ENCODE data around the gene DCANP1. TPM values are rescaled to one million over a fixed set of nuclear protein-coding genes. Genes with fewer than 3 reads are reported as not detected.

Gene DCANP1
- total and polyA plus RNA-seq, 4 donors = 0.09 to 0.51 (median 0.28) TPM

DNA sequence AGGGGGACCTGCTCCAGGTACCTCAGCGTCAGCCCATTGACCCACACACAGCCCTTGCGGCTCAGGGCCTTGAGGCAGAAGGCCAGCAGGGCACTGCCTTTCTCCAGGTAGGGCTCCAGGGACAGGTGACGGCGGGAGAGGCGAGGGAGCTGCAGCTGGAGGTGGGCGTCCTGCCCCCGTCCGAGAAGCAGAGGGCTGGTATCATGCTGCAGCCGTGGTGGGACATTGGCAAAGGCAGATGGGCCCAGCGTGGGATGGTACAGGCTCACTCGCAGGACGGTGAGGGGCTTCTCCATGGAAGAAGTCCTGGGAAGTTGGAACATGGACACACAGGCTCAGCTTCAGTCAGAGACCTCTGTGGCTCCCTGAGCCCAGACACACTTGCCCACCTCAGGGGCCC lies 2.5 kb upstream of the DCANP1 start:
- ATAC-seq (ENCODE audit: insufficient read depth, low FRiP score) = no peak
- peaks cover 0 to 7% (median 0%) of the 10 kb centered on the region in 3 donors for H3K27me3 ChIP-seq (ENCODE audit: control insufficient read depth in 3 of 3, insufficient read depth in 3 of 3, low read length in 2 of 3)
- WGBS, 2 donors = 96 to 99% methylated on average over 12 of the region's 12 CpGs
- H3K27ac ChIP-seq (ENCODE audit: low read depth in 1 of 2, low read length in 1 of 2) = no peak overlapping the region
- no peaks in the 10 kb centered on the region for H3K36me3 ChIP-seq (ENCODE audit: control insufficient read depth in 4 of 4, insufficient read depth in 4 of 4, low read length in 4 of 4)
- no peak overlapping the region for H3K9ac ChIP-seq (ENCODE audit: insufficient read depth in 1 of 2, low read length in 2 of 2)
- H3K4me3 ChIP-seq = no peak overlapping the region
- DNase-seq = no peak
- H3K9me3 ChIP-seq (ENCODE audit: control insufficient read depth in 4 of 4, insufficient read depth in 3 of 4, low read length in 3 of 4) = peaks cover 0 to 3% (median 0%) of the 10 kb centered on the region in 4 donors
- TF ChIP-seq, protein P1, sequence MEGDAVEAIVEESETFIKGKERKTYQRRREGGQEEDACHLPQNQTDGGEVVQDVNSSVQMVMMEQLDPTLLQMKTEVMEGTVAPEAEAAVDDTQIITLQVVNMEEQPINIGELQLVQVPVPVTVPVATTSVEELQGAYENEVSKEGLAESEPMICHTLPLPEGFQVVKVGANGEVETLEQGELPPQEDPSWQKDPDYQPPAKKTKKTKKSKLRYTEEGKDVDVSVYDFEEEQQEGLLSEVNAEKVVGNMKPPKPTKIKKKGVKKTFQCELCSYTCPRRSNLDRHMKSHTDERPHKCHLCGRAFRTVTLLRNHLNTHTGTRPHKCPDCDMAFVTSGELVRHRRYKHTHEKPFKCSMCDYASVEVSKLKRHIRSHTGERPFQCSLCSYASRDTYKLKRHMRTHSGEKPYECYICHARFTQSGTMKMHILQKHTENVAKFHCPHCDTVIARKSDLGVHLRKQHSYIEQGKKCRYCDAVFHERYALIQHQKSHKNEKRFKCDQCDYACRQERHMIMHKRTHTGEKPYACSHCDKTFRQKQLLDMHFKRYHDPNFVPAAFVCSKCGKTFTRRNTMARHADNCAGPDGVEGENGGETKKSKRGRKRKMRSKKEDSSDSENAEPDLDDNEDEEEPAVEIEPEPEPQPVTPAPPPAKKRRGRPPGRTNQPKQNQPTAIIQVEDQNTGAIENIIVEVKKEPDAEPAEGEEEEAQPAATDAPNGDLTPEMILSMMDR (IDR thresholded peaks at IDR 0.05; ENCODE audit: control extremely low read depth, extremely low read depth) = no peak
- H3K4me1 ChIP-seq (ENCODE audit: control insufficient read depth in 5 of 5, insufficient read depth in 5 of 5, low read length in 5 of 5) = peaks cover 0 to 31% (median 15%) of the 10 kb centered on the region in 5 donors

DNA sequence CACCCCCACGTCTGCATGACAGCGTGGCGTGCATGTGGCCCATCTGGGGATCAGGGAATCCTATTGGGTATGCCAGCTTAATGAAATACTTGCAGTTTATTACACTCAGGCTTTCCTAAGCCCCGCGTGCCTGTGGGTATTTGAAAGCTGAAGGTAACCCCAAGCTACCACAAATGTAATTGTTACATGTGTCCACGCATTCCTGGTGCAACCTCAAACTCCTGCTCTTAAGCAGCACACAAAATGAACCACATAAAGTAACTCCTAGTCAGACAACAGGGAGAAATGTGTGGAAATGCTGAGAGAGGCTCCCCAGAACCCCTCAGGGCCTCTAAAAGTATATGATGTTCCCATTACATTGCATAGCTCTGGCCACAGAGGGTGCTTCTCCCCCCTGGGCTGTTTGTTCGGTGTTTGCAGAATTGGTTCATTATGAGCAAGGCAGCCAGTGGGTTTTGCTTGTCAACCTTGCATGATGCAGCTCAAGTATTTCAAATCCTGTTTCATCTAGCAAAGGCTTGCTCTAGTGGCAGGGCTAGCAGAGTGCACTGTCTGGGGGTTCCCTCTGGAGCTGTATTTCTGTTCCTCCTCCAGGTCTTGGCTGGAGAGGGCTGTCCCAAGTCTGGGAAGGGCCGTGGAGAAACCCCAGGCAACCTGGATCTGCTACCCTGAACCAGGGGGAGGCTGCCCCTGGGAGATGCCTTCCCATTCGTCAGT lies 1.8 kb upstream of the DCANP1 start:
- Histone ChIP-seq H3K27me3 (ENCODE audit: control insufficient read depth in 3 of 3, insufficient read depth in 3 of 3, low read length in 2 of 3) (peaks cover 0 to 7% (median 0%) of the 10 kb centered on the region in 3 donors), H3K36me3 (ENCODE audit: control insufficient read depth in 4 of 4, insufficient read depth in 4 of 4, low read length in 4 of 4) (no peaks in the 10 kb centered on the region), H3K9me3 (ENCODE audit: control insufficient read depth in 4 of 4, insufficient read depth in 3 of 4, low read length in 3 of 4) (peaks cover 0 to 3% (median 0%) of the 10 kb centered on the region in 4 donors), H3K4me3 (no peak overlapping the region), H3K27ac (ENCODE audit: low read depth in 1 of 2, low read length in 1 of 2) (no peak overlapping the region), H3K4me1 (ENCODE audit: control insufficient read depth in 5 of 5, insufficient read depth in 5 of 5, low read length in 5 of 5) (peaks cover 0 to 38% (median 22%) of the 10 kb centered on the region in 5 donors), H3K9ac (ENCODE audit: insufficient read depth in 1 of 2, low read length in 2 of 2) (no peak overlapping the region)
- TF ChIP-seq, protein P1 (IDR thresholded peaks at IDR 0.05; ENCODE audit: control extremely low read depth, extremely low read depth) = no peak
- WGBS, 2 donors = 83 to 85% methylated on average over 9 of the region's 9 CpGs
- DNase-seq = no peak
- no peak for ATAC-seq (ENCODE audit: insufficient read depth, low FRiP score)

DNA sequence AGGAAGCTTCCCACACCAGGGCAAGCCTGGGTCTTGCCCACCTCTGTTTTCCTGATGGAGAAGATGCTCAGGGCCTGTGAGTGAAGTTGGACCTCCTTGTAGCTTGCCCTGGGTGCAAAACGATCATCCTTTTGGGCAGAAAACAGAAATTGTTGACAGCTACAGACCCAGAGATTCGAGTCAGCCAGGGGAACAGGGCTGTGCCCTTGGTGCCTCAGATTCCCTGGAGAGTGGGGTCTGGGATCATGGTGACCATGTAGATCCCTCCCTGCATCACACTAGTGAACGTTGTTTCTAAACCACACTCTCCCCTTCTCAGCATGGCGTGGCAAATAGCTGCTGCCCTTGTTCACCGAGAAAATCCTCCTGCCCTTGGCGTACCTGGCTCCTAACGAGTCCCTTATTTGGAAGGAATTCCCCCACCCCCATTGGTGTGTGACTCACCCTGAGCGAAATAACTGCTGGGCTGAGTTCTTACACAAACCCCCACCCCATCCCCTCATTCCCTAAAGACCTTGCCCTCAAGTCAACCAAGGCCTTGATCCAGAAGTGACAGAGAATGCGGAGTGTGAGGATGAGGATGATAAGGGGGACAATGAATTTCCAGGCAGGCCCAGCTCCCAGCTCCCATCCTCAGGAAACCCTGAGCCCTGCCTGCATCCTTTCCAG lies 1.1 kb upstream of the DCANP1 start:
- DNase-seq (no peak), ATAC-seq (ENCODE audit: insufficient read depth, low FRiP score) (no peak)
- Histone ChIP-seq H3K27ac (ENCODE audit: low read depth in 1 of 2, low read length in 1 of 2) (no peak overlapping the region), H3K36me3 (ENCODE audit: control insufficient read depth in 4 of 4, insufficient read depth in 4 of 4, low read length in 4 of 4) (no peaks in the 10 kb centered on the region), H3K9me3 (ENCODE audit: control insufficient read depth in 4 of 4, insufficient read depth in 3 of 4, low read length in 3 of 4) (peaks cover 0 to 3% (median 0%) of the 10 kb centered on the region in 4 donors), H3K9ac (ENCODE audit: insufficient read depth in 1 of 2, low read length in 2 of 2) (no peak overlapping the region), H3K4me3 (no peak overlapping the region), H3K27me3 (ENCODE audit: control insufficient read depth in 3 of 3, insufficient read depth in 3 of 3, low read length in 2 of 3) (peaks cover 0 to 7% (median 0%) of the 10 kb centered on the region in 3 donors), H3K4me1 (ENCODE audit: control insufficient read depth in 5 of 5, insufficient read depth in 5 of 5, low read length in 5 of 5) (peaks cover 0 to 46% (median 30%) of the 10 kb centered on the region in 5 donors)
- TF ChIP-seq, protein P1 (IDR thresholded peaks at IDR 0.05; ENCODE audit: control extremely low read depth, extremely low read depth) = no peak
- 57 to 88% methylated on average over 9 of the region's 9 CpGs for WGBS, 2 donors

All from lung (tissue), 12 donors.